ENCODE results near the gene SEC23A. TPM values are rescaled to one million over a fixed set of nuclear protein-coding genes. Genes with fewer than 3 reads are reported as not detected.

The SEC23A gene
- total RNA-seq = 310 and 313 TPM in 2 replicates

GRCh38 chr14:39102969-39103957, at the start of gene SEC23A:
SEC23A (minus strand) TSS chr14:39103235; CDS start chr14:39096118, 7,117 bp downstream.

GRCh38 chr14:39114073-39114838, 11.2 kb upstream of the SEC23A start, which contains the start of gene GEMIN2:
GEMIN2 (plus strand) TSS chr14:39114323; CDS start chr14:39114339, 16 bp downstream.

Other genes starting within 250 kb of the SEC23A start
- gene GEMIN2, start 11.1 kb upstream of the SEC23A start, total RNA-seq = 9.6 and 13.9 TPM in 2 replicates
- 17.2 and 20.8 TPM in 2 replicates for gene TRAPPC6B, start 67.1 kb upstream of the SEC23A start, total RNA-seq
- 13.4 and 13.7 TPM in 2 replicates for gene PNN, start 72.0 kb upstream of the SEC23A start, total RNA-seq
- 6.5 and 13.4 TPM in 2 replicates for gene MIA2, start 130.7 kb upstream of the SEC23A start, total RNA-seq